IPS DF 6.9 (cell line): ENCODE measurements around the gene ADCYAP1R1.

Experiments
- DNase-seq: peaks from one replicate; pipeline ENCODE4 v3.0.0-alpha.2; 2013; ENCODE audit warnings: low read depth, low spot score
- H3K27ac ChIP-seq: one replicate; pipeline ENCODE4 v1.5.1; 2013; ENCODE audit warnings: low read length, control low read depth
- H3K27me3 ChIP-seq: 2 replicates; pipeline ENCODE4 v1.6.1; 2013; ENCODE audit warnings: mild to moderate bottlenecking, low read length; ENCODE audit not compliant: control insufficient read depth, insufficient read depth
- H3K36me3 ChIP-seq: 2 replicates; pipeline ENCODE4 v1.6.1; 2013; ENCODE audit warnings: low read length; ENCODE audit not compliant: control insufficient read depth, insufficient read depth
- H3K4me1 ChIP-seq: 2 replicates; pipeline ENCODE4 v1.6.1; 2013; ENCODE audit warnings: low read length; ENCODE audit not compliant: control insufficient read depth, insufficient read depth
- H3K4me3 ChIP-seq: 2 replicates; pipeline ENCODE4 v1.5.1; 2013; ENCODE audit warnings: mild to moderate bottlenecking, low read length
- H3K9me3 ChIP-seq: 2 replicates; pipeline ENCODE4 v1.6.1; 2013; ENCODE audit warnings: low read length, inconsistent platforms; ENCODE audit not compliant: control insufficient read depth, insufficient read depth
- WGBS: extraction: QIAGEN DNeasy Blood & Tissue Kit; methylation state at CpG from one replicate; pipeline ENCODE4 v1.1.7; 2013; ENCODE audit warnings: mixed read lengths, missing lambda C conversion rate; ENCODE audit not compliant: insufficient read length, insufficient coverage; 5-methylcytosine and 5-hydroxymethylcytosine counted together

ADCYAP1R1 gene

GRCh38 chr7:31105256-31105950 is 53.3 kb downstream of the ADCYAP1R1 start:
- Histone ChIP-seq H3K4me1 (no peaks in the 10 kb centered on the region; the same call in 1 of the 2 replicates), H3K9me3 (no peaks in the 10 kb centered on the region), H3K27me3 (no peaks in the 10 kb centered on the region), H3K4me3 (no peak overlapping the region; the same call in 1 of the 2 replicates), H3K36me3 (no peaks in the 10 kb centered on the region; the same call in 1 of the 2 replicates), H3K27ac (no peak overlapping the region)
- DNase-seq = no peak
- WGBS = no CpG with 5 or more reads among the region's 7 CpGs

GRCh38 chr7:31106303-31107105 is 54.4 kb downstream of the ADCYAP1R1 start:
- no CpG with 5 or more reads among the region's 13 CpGs for WGBS
- no peak for DNase-seq
- H3K27ac ChIP-seq = no peak overlapping the region
- no peaks in the 10 kb centered on the region for H3K27me3 ChIP-seq
- H3K4me1 ChIP-seq = no peaks in the 10 kb centered on the region; the same call in 1 of the 2 replicates
- no peaks in the 10 kb centered on the region for H3K9me3 ChIP-seq
- H3K4me3 ChIP-seq = no peak overlapping the region
- H3K36me3 ChIP-seq = no peaks in the 10 kb centered on the region; the same call in 1 of the 2 replicates

- no peaks in the 10 kb centered on the region; the same call in 1 of the 2 replicates for H3K4me1 ChIP-seq
- no peaks in the 10 kb centered on the region for H3K9me3 ChIP-seq
- no peak for DNase-seq
- H3K27ac ChIP-seq = no peak overlapping the region
- H3K27me3 ChIP-seq = no peaks in the 10 kb centered on the region
- no peak overlapping the region for H3K4me3 ChIP-seq
- no peaks in the 10 kb centered on the region; the same call in 1 of the 2 replicates for H3K36me3 ChIP-seq
- WGBS = no CpG with 5 or more reads among the region's 15 CpGs
Measured at GRCh38 chr7:31107106-31108090, 55.3 kb downstream of the ADCYAP1R1 start.

- Histone ChIP-seq H3K27ac (no peak overlapping the region), H3K36me3 (no peaks in the 10 kb centered on the region; the same call in 1 of the 2 replicates), H3K9me3 (no peaks in the 10 kb centered on the region), H3K4me1 (no peaks in the 10 kb centered on the region; the same call in 1 of the 2 replicates), H3K27me3 (no peaks in the 10 kb centered on the region), H3K4me3 (no peak overlapping the region)
- DNase-seq = no peak
- WGBS = no CpG with 5 or more reads among the region's 1 CpG
Measured at GRCh38 chr7:31108097-31108657, 56.1 kb downstream of the ADCYAP1R1 start.

GRCh38 chr7:31109751-31110150 is 57.6 kb downstream of the ADCYAP1R1 start:
- no peak overlapping the region for H3K27ac ChIP-seq
- no peaks in the 10 kb centered on the region for H3K9me3 ChIP-seq
- no peak overlapping the region for H3K4me3 ChIP-seq
- no peaks in the 10 kb centered on the region; the same call in 1 of the 2 replicates for H3K4me1 ChIP-seq
- H3K36me3 ChIP-seq = no peaks in the 10 kb centered on the region; the same call in 1 of the 2 replicates
- H3K27me3 ChIP-seq = no peaks in the 10 kb centered on the region
- no peak for DNase-seq
- WGBS = no CpG with 5 or more reads among the region's 3 CpGs

GRCh38 chr7:31110331-31111108 is 58.4 kb downstream of the ADCYAP1R1 start:
- no peak for DNase-seq
- Histone ChIP-seq H3K9me3 (no peaks in the 10 kb centered on the region), H3K27ac (no peak overlapping the region), H3K27me3 (no peaks in the 10 kb centered on the region), H3K36me3 (no peaks in the 10 kb centered on the region; the same call in 1 of the 2 replicates), H3K4me1 (no peaks in the 10 kb centered on the region; the same call in 1 of the 2 replicates), H3K4me3 (no peak overlapping the region)
- no CpG with 5 or more reads among the region's 7 CpGs for WGBS

GRCh38 chr7:31111109-31111451 is 59.0 kb downstream of the ADCYAP1R1 start:
- Histone ChIP-seq H3K4me3 (no peak overlapping the region), H3K36me3 (no peaks in the 10 kb centered on the region; the same call in 1 of the 2 replicates), H3K27me3 (no peaks in the 10 kb centered on the region), H3K27ac (no peak overlapping the region), H3K9me3 (no peaks in the 10 kb centered on the region), H3K4me1 (no peaks in the 10 kb centered on the region; the same call in 1 of the 2 replicates)
- DNase-seq = no peak

- WGBS = no CpG with 5 or more reads among the region's 1 CpG
- Histone ChIP-seq H3K4me3 (no peak overlapping the region), H3K4me1 (no peaks in the 10 kb centered on the region), H3K27ac (no peak overlapping the region), H3K27me3 (no peaks in the 10 kb centered on the region), H3K9me3 (no peaks in the 10 kb centered on the region), H3K36me3 (no peaks in the 10 kb centered on the region)
- DNase-seq = no peak
Measured at GRCh38 chr7:31113660-31114059, 61.6 kb downstream of the ADCYAP1R1 start.

- no peaks in the 10 kb centered on the region for H3K9me3 ChIP-seq
- H3K4me1 ChIP-seq = no peaks in the 10 kb centered on the region
- no CpG with 5 or more reads among the region's 1 CpG for WGBS
Measured at GRCh38 chr7:31114593-31115343, 62.7 kb downstream of the ADCYAP1R1 start.

More at GRCh38 chr7:31114593-31115343, 62.7 kb downstream of the ADCYAP1R1 start:
- Histone ChIP-seq H3K36me3 (no peaks in the 10 kb centered on the region), H3K27me3 (no peaks in the 10 kb centered on the region), H3K27ac (no peak overlapping the region), H3K4me3 (no peak overlapping the region)
- DNase-seq = no peak
